Measurements from ENCODE around the gene FLII.

The FLII gene

GRCh38 chr17:18260332-18261145 is 2.0 kb upstream of the FLII start, which contains the start of gene MIEF2:
Gene MIEF2, plus strand, starts transcription at chr17:18260662. Its CDS starts 2,059 bp downstream, at chr17:18262721.
- DNase-seq (ENCODE audit: low read depth), result peak; percentile 75
- TF ChIP-seq, protein P1, sequence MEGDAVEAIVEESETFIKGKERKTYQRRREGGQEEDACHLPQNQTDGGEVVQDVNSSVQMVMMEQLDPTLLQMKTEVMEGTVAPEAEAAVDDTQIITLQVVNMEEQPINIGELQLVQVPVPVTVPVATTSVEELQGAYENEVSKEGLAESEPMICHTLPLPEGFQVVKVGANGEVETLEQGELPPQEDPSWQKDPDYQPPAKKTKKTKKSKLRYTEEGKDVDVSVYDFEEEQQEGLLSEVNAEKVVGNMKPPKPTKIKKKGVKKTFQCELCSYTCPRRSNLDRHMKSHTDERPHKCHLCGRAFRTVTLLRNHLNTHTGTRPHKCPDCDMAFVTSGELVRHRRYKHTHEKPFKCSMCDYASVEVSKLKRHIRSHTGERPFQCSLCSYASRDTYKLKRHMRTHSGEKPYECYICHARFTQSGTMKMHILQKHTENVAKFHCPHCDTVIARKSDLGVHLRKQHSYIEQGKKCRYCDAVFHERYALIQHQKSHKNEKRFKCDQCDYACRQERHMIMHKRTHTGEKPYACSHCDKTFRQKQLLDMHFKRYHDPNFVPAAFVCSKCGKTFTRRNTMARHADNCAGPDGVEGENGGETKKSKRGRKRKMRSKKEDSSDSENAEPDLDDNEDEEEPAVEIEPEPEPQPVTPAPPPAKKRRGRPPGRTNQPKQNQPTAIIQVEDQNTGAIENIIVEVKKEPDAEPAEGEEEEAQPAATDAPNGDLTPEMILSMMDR (IDR thresholded peaks at IDR 0.05; ENCODE audit: control insufficient read depth, insufficient read depth, low read depth, low read length, missing control alignments), result no peak
- peak within 1 kb of the TSS; percentile 92 for H3K4me3 ChIP-seq (ENCODE audit: control insufficient read depth, low read depth, low read length)

DNA sequence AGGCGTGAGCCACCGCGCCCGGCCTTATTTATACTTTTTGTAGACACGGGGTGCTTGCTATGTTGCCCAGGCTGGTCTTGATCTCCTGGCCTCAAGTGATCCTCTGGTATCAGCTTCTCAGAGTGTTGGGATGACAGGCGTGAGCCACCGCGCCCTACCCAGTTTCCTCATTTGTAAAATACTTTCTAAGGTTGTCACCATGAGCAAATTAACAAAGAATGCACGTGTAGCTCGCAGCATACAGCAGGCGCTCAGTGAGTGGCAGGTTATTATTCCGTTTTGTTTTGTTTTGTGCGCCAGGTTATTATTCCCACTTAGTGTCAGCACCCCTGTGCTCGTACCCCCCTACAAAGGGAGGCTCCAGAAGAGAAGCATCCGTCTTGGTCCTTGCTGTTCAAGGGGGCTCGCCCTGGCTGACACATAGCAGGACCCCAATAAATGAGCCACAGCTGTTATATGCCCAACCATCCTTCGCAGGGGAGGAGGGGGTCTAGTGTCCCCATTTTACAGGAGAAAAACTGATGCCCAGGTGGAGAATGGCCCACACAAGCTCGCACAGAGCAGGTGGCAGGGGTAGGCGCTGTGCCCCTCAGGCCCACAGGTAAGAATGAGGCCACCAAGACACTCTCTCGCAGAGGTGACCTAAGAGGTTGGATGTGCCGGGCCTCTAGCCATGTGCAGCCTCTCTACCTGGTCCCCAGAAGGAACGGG is 1.2 kb upstream of the FLII start:
- TF ChIP-seq, protein P1 (IDR thresholded peaks at IDR 0.05; ENCODE audit: control insufficient read depth, insufficient read depth, low read depth, low read length, missing control alignments), result no peak
- peak overlapping the region; percentile 92 for H3K4me3 ChIP-seq (ENCODE audit: control insufficient read depth, low read depth, low read length)
- DNase-seq (ENCODE audit: low read depth), result no peak

DNA sequence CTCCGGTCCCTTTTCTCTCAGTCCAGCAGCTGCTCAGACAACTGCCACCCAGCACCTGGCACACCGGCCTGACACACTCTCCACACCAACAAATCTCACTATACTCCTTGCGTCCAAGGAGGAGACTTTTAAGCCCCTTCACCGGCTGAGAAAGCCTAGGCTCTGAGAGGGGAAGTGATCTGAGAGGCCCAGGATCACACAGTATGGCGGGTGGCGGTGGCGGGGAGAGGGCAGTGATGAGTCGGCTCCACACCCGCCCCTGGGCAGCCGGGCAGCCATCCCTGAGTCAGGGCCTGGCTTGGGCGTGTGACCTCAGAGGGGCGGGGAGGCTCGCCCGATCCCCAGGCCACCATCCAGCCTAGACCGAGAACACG is 569 bp downstream of the FLII start:
- DNase-seq (ENCODE audit: low read depth), result no peak
- TF ChIP-seq, protein P1 (IDR thresholded peaks at IDR 0.05; ENCODE audit: control insufficient read depth, insufficient read depth, low read depth, low read length, missing control alignments), result no peak
- peak overlapping the region; percentile 77 for H3K4me3 ChIP-seq (ENCODE audit: control insufficient read depth, low read depth, low read length)

- DNase-seq (ENCODE audit: low read depth), result no peak
- H3K4me3 ChIP-seq (ENCODE audit: control insufficient read depth, low read depth, low read length), result peak overlapping the region; percentile 77
- TF ChIP-seq, protein P1 (IDR thresholded peaks at IDR 0.05; ENCODE audit: control insufficient read depth, insufficient read depth, low read depth, low read length, missing control alignments), result no peak
These were observed 1.1 kb downstream of the FLII start for GRCh38 chr17:18257268-18257981.

- TF ChIP-seq, protein P1 (IDR thresholded peaks at IDR 0.05; ENCODE audit: control insufficient read depth, insufficient read depth, low read depth, low read length, missing control alignments), result no peak
- no peak overlapping the region; the same call in 1 of the 2 replicates for H3K4me3 ChIP-seq (ENCODE audit: control insufficient read depth, low read depth, low read length)
- DNase-seq (ENCODE audit: low read depth), result no peak
These were observed 1.8 kb downstream of the FLII start for GRCh38 chr17:18256776-18257175.

GRCh38 chr17:18256351-18256750 is 2.2 kb downstream of the FLII start:
- TF ChIP-seq, protein P1 (IDR thresholded peaks at IDR 0.05; ENCODE audit: control insufficient read depth, insufficient read depth, low read depth, low read length, missing control alignments), result no peak
- H3K4me3 ChIP-seq (ENCODE audit: control insufficient read depth, low read depth, low read length), result no peak overlapping the region
- DNase-seq (ENCODE audit: low read depth), result no peak

All from AG09309 (cell line).